ENCODE measurements around the gene FBXW11.

DNA sequence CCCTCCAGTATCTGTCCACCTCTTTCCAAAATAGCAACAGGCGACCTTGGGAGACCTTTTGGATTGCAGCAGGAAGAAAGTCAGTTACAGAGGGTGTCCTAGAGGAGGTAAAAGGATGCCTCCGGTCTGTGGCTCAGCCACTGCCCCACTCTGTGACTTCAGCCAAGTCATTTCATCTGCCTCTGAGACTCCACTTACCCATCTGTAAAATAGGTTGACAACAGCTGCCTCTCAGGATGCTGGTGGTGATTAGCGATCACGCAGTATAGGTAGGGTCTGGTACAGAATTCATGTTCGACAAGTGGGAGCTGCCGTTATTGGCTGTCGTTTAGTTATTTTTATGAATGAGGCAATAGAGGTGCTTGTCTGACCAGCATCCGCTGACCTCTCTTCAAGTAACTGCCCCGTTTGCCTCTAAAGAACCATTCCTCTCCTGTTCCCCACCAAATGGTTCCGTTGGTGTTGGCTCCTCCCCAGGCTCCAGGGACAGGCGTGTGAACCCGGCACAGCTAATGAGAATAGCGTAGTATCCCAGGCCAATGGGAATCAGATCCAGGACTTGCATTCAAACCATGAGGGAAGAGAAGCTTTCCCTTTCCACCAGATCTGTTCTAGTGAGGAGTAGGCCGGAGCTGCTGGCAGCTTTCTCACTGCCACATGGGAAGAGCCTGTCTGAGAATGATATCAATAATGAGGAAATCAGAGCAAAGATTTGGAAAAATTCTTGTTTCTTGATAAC lies 156.7 kb downstream of the FBXW11 start:
- TF ChIP-seq, protein P1, sequence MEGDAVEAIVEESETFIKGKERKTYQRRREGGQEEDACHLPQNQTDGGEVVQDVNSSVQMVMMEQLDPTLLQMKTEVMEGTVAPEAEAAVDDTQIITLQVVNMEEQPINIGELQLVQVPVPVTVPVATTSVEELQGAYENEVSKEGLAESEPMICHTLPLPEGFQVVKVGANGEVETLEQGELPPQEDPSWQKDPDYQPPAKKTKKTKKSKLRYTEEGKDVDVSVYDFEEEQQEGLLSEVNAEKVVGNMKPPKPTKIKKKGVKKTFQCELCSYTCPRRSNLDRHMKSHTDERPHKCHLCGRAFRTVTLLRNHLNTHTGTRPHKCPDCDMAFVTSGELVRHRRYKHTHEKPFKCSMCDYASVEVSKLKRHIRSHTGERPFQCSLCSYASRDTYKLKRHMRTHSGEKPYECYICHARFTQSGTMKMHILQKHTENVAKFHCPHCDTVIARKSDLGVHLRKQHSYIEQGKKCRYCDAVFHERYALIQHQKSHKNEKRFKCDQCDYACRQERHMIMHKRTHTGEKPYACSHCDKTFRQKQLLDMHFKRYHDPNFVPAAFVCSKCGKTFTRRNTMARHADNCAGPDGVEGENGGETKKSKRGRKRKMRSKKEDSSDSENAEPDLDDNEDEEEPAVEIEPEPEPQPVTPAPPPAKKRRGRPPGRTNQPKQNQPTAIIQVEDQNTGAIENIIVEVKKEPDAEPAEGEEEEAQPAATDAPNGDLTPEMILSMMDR (IDR thresholded peaks at IDR 0.05; ENCODE audit: low read depth, low read length, poor library complexity, severe bottlenecking), result no peak
- TF ChIP-seq EZH2phosphoT487 (IDR thresholded peaks at IDR 0.05; ENCODE audit: borderline replicate concordance, low read length), result no peak
